ENCODE data around the gene PHOX2B. TPM values are rescaled to one million over a fixed set of nuclear protein-coding genes. Genes with fewer than 3 reads are reported as not detected.

The PHOX2B gene
- total and polyA plus RNA-seq, 2 of the 13 experiments (the other 11 are each of a cell fraction or from before 2014, with no cell fraction given): not detected

- no peak for TF ChIP-seq ZNF788 (CRISPR knock-in tag; IDR thresholded peaks at IDR 0.05; ENCODE audit: borderline replicate concordance)
- no peak for TF ChIP-seq ZNF44 (CRISPR knock-in tag; IDR thresholded peaks at IDR 0.05)
- TF ChIP-seq ZNF282 (IDR thresholded peaks at IDR 0.05; ENCODE audit: partially characterized antibody): no peak
- TF ChIP-seq ZNF460 (CRISPR knock-in tag; IDR thresholded peaks at IDR 0.05; ENCODE audit: borderline replicate concordance): no peak
These were observed 5.4 kb upstream of the PHOX2B start (continued) for GRCh38 chr4:41753942-41754341.

- DNase-seq (ENCODE audit: low spot score): no peak
- Histone ChIP-seq H3K79me2 (ENCODE audit: insufficient read depth, low read length) (no peaks in the 10 kb centered on the region), H3K9me3 (ENCODE audit: low read length) (no peaks in the 10 kb centered on the region), H2AFZ (ENCODE audit: low read length) (no peak overlapping the region), H3K4me3 (replicated peaks in 1 of 3; ENCODE audit: insufficient read depth in 1 of 3, low read depth in 2 of 3, low read length in 3 of 3) (no peak overlapping the region), H4K20me1 (ENCODE audit: insufficient read depth, low read length) (no peaks in the 10 kb centered on the region), H3K36me3 (replicated peaks in 1 of 2; ENCODE audit: control insufficient read depth in 1 of 2, insufficient read depth in 2 of 2, low read length in 2 of 2) (no peaks in the 10 kb centered on the region), H3K27ac (ENCODE audit: extremely low read length, insufficient read depth, low read length) (no peak overlapping the region), H3K4me2 (ENCODE audit: low read depth, low read length) (no peak overlapping the region), H3K4me1 (ENCODE audit: insufficient read depth, low read length) (no peaks in the 10 kb centered on the region), H3K27me3 (ENCODE audit: control insufficient read depth in 1 of 2, insufficient read depth in 2 of 2, low read length in 2 of 2) (peaks cover 1 to 39% of the 10 kb centered on the region in 2 experiments; a peak in 4 of 5 replicates), H3K9ac (ENCODE audit: insufficient read depth, low read depth, low read length) (no peak overlapping the region)
- intact Hi-C loops (cut with micrococcal nuclease; ENCODE audit: unreplicated experiment): no loop called here
- TF ChIP-seq ZNF281 (CRISPR knock-in tag; IDR thresholded peaks at IDR 0.05; ENCODE audit: borderline replicate concordance) (no peak), ZNF276 (CRISPR knock-in tag; IDR thresholded peaks at IDR 0.05; ENCODE audit: low read depth) (no peak), CREB3 (CRISPR knock-in tag; IDR thresholded peaks at IDR 0.05) (no peak), ZFAT (CRISPR knock-in tag; conservative IDR thresholded peaks at IDR 0.05) (no peak), ERF (CRISPR knock-in tag; IDR thresholded peaks at IDR 0.05) (no peak), ZFP90 (CRISPR knock-in tag; IDR thresholded peaks at IDR 0.05; ENCODE audit: borderline replicate concordance) (no peak), PCBP2 (optimal IDR thresholded peaks at IDR 0.05; ENCODE audit: low read depth, low read length, poor library complexity, severe bottlenecking) (no peak), MTA3 (CRISPR knock-in tag; IDR thresholded peaks at IDR 0.05) (no peak), U2AF1 (optimal IDR thresholded peaks at IDR 0.05; ENCODE audit: low read depth, low read length) (no peak), ZNF713 (CRISPR knock-in tag; IDR thresholded peaks at IDR 0.05) (no peak), TCF7 (IDR thresholded peaks at IDR 0.05; ENCODE audit: low read depth) (no peak), ZBTB2 (CRISPR knock-in tag; IDR thresholded peaks at IDR 0.05; ENCODE audit: low read depth) (no peak)
- no peak for FAIRE-seq
- POLR2A ChIA-PET: no interaction called here
- in situ Hi-C loops (cut with HindIII; ENCODE audit: extremely low pct_ligation_motif_present, low pct_unique_long_range_greater_than_20kb): no loop called here
- no peak; the same call in 2 of the 3 replicates for ATAC-seq
- CTCF ChIA-PET (ENCODE audit: low intra/inter-chr PET ratio, low total read pairs): no interaction called here
- WGBS (ENCODE audit: low lambda C conversion rate): 28% methylated on average over 10 of the region's 10 CpGs
- no TSS peak for BruUV-seq (replicated peaks)
These were observed 3.7 kb upstream of the PHOX2B start for GRCh38 chr4:41752081-41752836.

Data from HepG2 (cell line).